ENCODE measurements around the gene MAPK10. TPM values are rescaled to one million over a fixed set of nuclear protein-coding genes. Genes with fewer than 3 reads are reported as not detected.

MAPK10 gene
- total RNA-seq, 1 donor from 2014 or later: 8.9 TPM

GRCh38 chr4:86326400-86326799 lies 33.5 kb downstream of the MAPK10 start:
- Histone ChIP-seq H3K27ac (ENCODE audit: low read depth, low read length) (no peak overlapping the region), H3K4me3 (ENCODE audit: low read length in 3 of 3) (no peak overlapping the region)

GRCh38 chr4:86319390-86319789 lies 40.5 kb downstream of the MAPK10 start:
- H3K36me3 ChIP-seq (ENCODE audit: control insufficient read depth in 3 of 3, insufficient read depth in 3 of 3, low read length in 3 of 3): no peaks in the 10 kb centered on the region
- no peaks in the 10 kb centered on the region for H3K27me3 ChIP-seq (ENCODE audit: control insufficient read depth in 3 of 3, insufficient read depth in 3 of 3, low read length in 3 of 3)
- no peak overlapping the region for H3K27ac ChIP-seq (ENCODE audit: low read depth, low read length)
- no peaks in the 10 kb centered on the region for H3K4me1 ChIP-seq (ENCODE audit: control insufficient read depth in 3 of 3, insufficient read depth in 3 of 3, low read length in 3 of 3)
- H3K9ac ChIP-seq (ENCODE audit: low read depth in 1 of 3, low read length in 3 of 3): no peak overlapping the region
- H3K4me3 ChIP-seq (ENCODE audit: low read length in 3 of 3): no peak overlapping the region
- H3K9me3 ChIP-seq (ENCODE audit: control insufficient read depth in 3 of 3, low read length in 3 of 3): no peaks in the 10 kb centered on the region

More at GRCh38 chr4:86326400-86326799, 33.5 kb downstream of the MAPK10 start:
- Histone ChIP-seq H3K9me3 (ENCODE audit: control insufficient read depth in 3 of 3, low read length in 3 of 3) (no peaks in the 10 kb centered on the region), H3K36me3 (ENCODE audit: control insufficient read depth in 3 of 3, insufficient read depth in 3 of 3, low read length in 3 of 3) (no peaks in the 10 kb centered on the region), H3K27me3 (ENCODE audit: control insufficient read depth in 3 of 3, insufficient read depth in 3 of 3, low read length in 3 of 3) (no peaks in the 10 kb centered on the region), H3K9ac (ENCODE audit: low read depth in 1 of 3, low read length in 3 of 3) (no peak overlapping the region), H3K4me1 (ENCODE audit: control insufficient read depth in 3 of 3, insufficient read depth in 3 of 3, low read length in 3 of 3) (no peaks in the 10 kb centered on the region)

GRCh38 chr4:86315579-86315978 lies 44.3 kb downstream of the MAPK10 start:
- no peaks in the 10 kb centered on the region for H3K4me1 ChIP-seq (ENCODE audit: control insufficient read depth in 3 of 3, insufficient read depth in 3 of 3, low read length in 3 of 3)
- H3K9ac ChIP-seq (ENCODE audit: low read depth in 1 of 3, low read length in 3 of 3): no peak overlapping the region
- H3K4me3 ChIP-seq (ENCODE audit: low read length in 3 of 3): no peak overlapping the region
- H3K9me3 ChIP-seq (ENCODE audit: control insufficient read depth in 3 of 3, low read length in 3 of 3): no peaks in the 10 kb centered on the region
- H3K27ac ChIP-seq (ENCODE audit: low read depth, low read length): no peak overlapping the region
- H3K36me3 ChIP-seq (ENCODE audit: control insufficient read depth in 3 of 3, insufficient read depth in 3 of 3, low read length in 3 of 3): no peaks in the 10 kb centered on the region
- no peaks in the 10 kb centered on the region for H3K27me3 ChIP-seq (ENCODE audit: control insufficient read depth in 3 of 3, insufficient read depth in 3 of 3, low read length in 3 of 3)

- H3K27me3 ChIP-seq (ENCODE audit: control insufficient read depth in 3 of 3, insufficient read depth in 3 of 3, low read length in 3 of 3): no peaks in the 10 kb centered on the region
- H3K4me3 ChIP-seq (ENCODE audit: low read length in 3 of 3): no peak overlapping the region
- no peaks in the 10 kb centered on the region for H3K9me3 ChIP-seq (ENCODE audit: control insufficient read depth in 3 of 3, low read length in 3 of 3)
- H3K9ac ChIP-seq (ENCODE audit: low read depth in 1 of 3, low read length in 3 of 3): no peak overlapping the region
- H3K36me3 ChIP-seq (ENCODE audit: control insufficient read depth in 3 of 3, insufficient read depth in 3 of 3, low read length in 3 of 3): no peaks in the 10 kb centered on the region
- H3K27ac ChIP-seq (ENCODE audit: low read depth, low read length): no peak overlapping the region
- H3K4me1 ChIP-seq (ENCODE audit: control insufficient read depth in 3 of 3, insufficient read depth in 3 of 3, low read length in 3 of 3): no peaks in the 10 kb centered on the region
Measured at GRCh38 chr4:86313656-86314055, 46.2 kb downstream of the MAPK10 start.

GRCh38 chr4:86307432-86307831 lies 52.4 kb downstream of the MAPK10 start:
- Histone ChIP-seq H3K36me3 (ENCODE audit: control insufficient read depth in 3 of 3, insufficient read depth in 3 of 3, low read length in 3 of 3) (no peaks in the 10 kb centered on the region), H3K9ac (ENCODE audit: low read depth in 1 of 3, low read length in 3 of 3) (no peak overlapping the region), H3K27ac (ENCODE audit: low read depth, low read length) (no peak overlapping the region), H3K9me3 (ENCODE audit: control insufficient read depth in 3 of 3, low read length in 3 of 3) (no peaks in the 10 kb centered on the region), H3K4me1 (ENCODE audit: control insufficient read depth in 3 of 3, insufficient read depth in 3 of 3, low read length in 3 of 3) (no peaks in the 10 kb centered on the region), H3K27me3 (ENCODE audit: control insufficient read depth in 3 of 3, insufficient read depth in 3 of 3, low read length in 3 of 3) (no peaks in the 10 kb centered on the region), H3K4me3 (ENCODE audit: low read length in 3 of 3) (no peak overlapping the region)

GRCh38 chr4:86306816-86307215 lies 53.0 kb downstream of the MAPK10 start:
- Histone ChIP-seq H3K36me3 (ENCODE audit: control insufficient read depth in 3 of 3, insufficient read depth in 3 of 3, low read length in 3 of 3) (no peaks in the 10 kb centered on the region), H3K9me3 (ENCODE audit: control insufficient read depth in 3 of 3, low read length in 3 of 3) (no peaks in the 10 kb centered on the region), H3K4me3 (ENCODE audit: low read length in 3 of 3) (no peak overlapping the region), H3K27ac (ENCODE audit: low read depth, low read length) (no peak overlapping the region), H3K4me1 (ENCODE audit: control insufficient read depth in 3 of 3, insufficient read depth in 3 of 3, low read length in 3 of 3) (no peaks in the 10 kb centered on the region), H3K27me3 (ENCODE audit: control insufficient read depth in 3 of 3, insufficient read depth in 3 of 3, low read length in 3 of 3) (no peaks in the 10 kb centered on the region), H3K9ac (ENCODE audit: low read depth in 1 of 3, low read length in 3 of 3) (no peak overlapping the region)

GRCh38 chr4:86302830-86303229 lies 57.0 kb downstream of the MAPK10 start:
- no peaks in the 10 kb centered on the region for H3K36me3 ChIP-seq (ENCODE audit: control insufficient read depth in 3 of 3, insufficient read depth in 3 of 3, low read length in 3 of 3)
- H3K27me3 ChIP-seq (ENCODE audit: control insufficient read depth in 3 of 3, insufficient read depth in 3 of 3, low read length in 3 of 3): no peaks in the 10 kb centered on the region
- no peak overlapping the region for H3K9ac ChIP-seq (ENCODE audit: low read depth in 1 of 3, low read length in 3 of 3)
- H3K9me3 ChIP-seq (ENCODE audit: control insufficient read depth in 3 of 3, low read length in 3 of 3): no peaks in the 10 kb centered on the region
- H3K4me1 ChIP-seq (ENCODE audit: control insufficient read depth in 3 of 3, insufficient read depth in 3 of 3, low read length in 3 of 3): no peaks in the 10 kb centered on the region
- no peak overlapping the region for H3K4me3 ChIP-seq (ENCODE audit: low read length in 3 of 3)
- no peak overlapping the region for H3K27ac ChIP-seq (ENCODE audit: low read depth, low read length)

- Histone ChIP-seq H3K27me3 (ENCODE audit: control insufficient read depth in 3 of 3, insufficient read depth in 3 of 3, low read length in 3 of 3) (no peaks in the 10 kb centered on the region), H3K27ac (ENCODE audit: low read depth, low read length) (no peak overlapping the region), H3K9me3 (ENCODE audit: control insufficient read depth in 3 of 3, low read length in 3 of 3) (no peaks in the 10 kb centered on the region), H3K9ac (ENCODE audit: low read depth in 1 of 3, low read length in 3 of 3) (no peak overlapping the region), H3K4me3 (ENCODE audit: low read length in 3 of 3) (no peak overlapping the region), H3K4me1 (ENCODE audit: control insufficient read depth in 3 of 3, insufficient read depth in 3 of 3, low read length in 3 of 3) (no peaks in the 10 kb centered on the region), H3K36me3 (ENCODE audit: control insufficient read depth in 3 of 3, insufficient read depth in 3 of 3, low read length in 3 of 3) (no peaks in the 10 kb centered on the region)
Measured at GRCh38 chr4:86302251-86302650, 57.6 kb downstream of the MAPK10 start.

GRCh38 chr4:86300516-86300915 lies 59.3 kb downstream of the MAPK10 start:
- Histone ChIP-seq H3K36me3 (ENCODE audit: control insufficient read depth in 3 of 3, insufficient read depth in 3 of 3, low read length in 3 of 3) (no peaks in the 10 kb centered on the region), H3K4me3 (ENCODE audit: low read length in 3 of 3) (no peak overlapping the region), H3K4me1 (ENCODE audit: control insufficient read depth in 3 of 3, insufficient read depth in 3 of 3, low read length in 3 of 3) (no peaks in the 10 kb centered on the region), H3K27ac (ENCODE audit: low read depth, low read length) (no peak overlapping the region), H3K9me3 (ENCODE audit: control insufficient read depth in 3 of 3, low read length in 3 of 3) (no peaks in the 10 kb centered on the region), H3K9ac (ENCODE audit: low read depth in 1 of 3, low read length in 3 of 3) (no peak overlapping the region), H3K27me3 (ENCODE audit: control insufficient read depth in 3 of 3, insufficient read depth in 3 of 3, low read length in 3 of 3) (no peaks in the 10 kb centered on the region)

- H3K9ac ChIP-seq (ENCODE audit: low read depth in 1 of 3, low read length in 3 of 3): no peak overlapping the region
- H3K9me3 ChIP-seq (ENCODE audit: control insufficient read depth in 3 of 3, low read length in 3 of 3): no peaks in the 10 kb centered on the region
- H3K36me3 ChIP-seq (ENCODE audit: control insufficient read depth in 3 of 3, insufficient read depth in 3 of 3, low read length in 3 of 3): no peaks in the 10 kb centered on the region
- no peak overlapping the region for H3K4me3 ChIP-seq (ENCODE audit: low read length in 3 of 3)
- no peak overlapping the region for H3K27ac ChIP-seq (ENCODE audit: low read depth, low read length)
- H3K27me3 ChIP-seq (ENCODE audit: control insufficient read depth in 3 of 3, insufficient read depth in 3 of 3, low read length in 3 of 3): no peaks in the 10 kb centered on the region
- H3K4me1 ChIP-seq (ENCODE audit: control insufficient read depth in 3 of 3, insufficient read depth in 3 of 3, low read length in 3 of 3): no peaks in the 10 kb centered on the region
Measured at GRCh38 chr4:86296865-86297264, 63.0 kb downstream of the MAPK10 start.

GRCh38 chr4:86294883-86295282 lies 65.0 kb downstream of the MAPK10 start:
- Histone ChIP-seq H3K36me3 (ENCODE audit: control insufficient read depth in 3 of 3, insufficient read depth in 3 of 3, low read length in 3 of 3) (no peaks in the 10 kb centered on the region), H3K9ac (ENCODE audit: low read depth in 1 of 3, low read length in 3 of 3) (no peak overlapping the region), H3K27ac (ENCODE audit: low read depth, low read length) (no peak overlapping the region), H3K9me3 (ENCODE audit: control insufficient read depth in 3 of 3, low read length in 3 of 3) (no peaks in the 10 kb centered on the region), H3K4me3 (ENCODE audit: low read length in 3 of 3) (no peak overlapping the region), H3K27me3 (ENCODE audit: control insufficient read depth in 3 of 3, insufficient read depth in 3 of 3, low read length in 3 of 3) (no peaks in the 10 kb centered on the region), H3K4me1 (ENCODE audit: control insufficient read depth in 3 of 3, insufficient read depth in 3 of 3, low read length in 3 of 3) (no peaks in the 10 kb centered on the region)
